ENCODE results near the gene FBXO15.

DNA sequence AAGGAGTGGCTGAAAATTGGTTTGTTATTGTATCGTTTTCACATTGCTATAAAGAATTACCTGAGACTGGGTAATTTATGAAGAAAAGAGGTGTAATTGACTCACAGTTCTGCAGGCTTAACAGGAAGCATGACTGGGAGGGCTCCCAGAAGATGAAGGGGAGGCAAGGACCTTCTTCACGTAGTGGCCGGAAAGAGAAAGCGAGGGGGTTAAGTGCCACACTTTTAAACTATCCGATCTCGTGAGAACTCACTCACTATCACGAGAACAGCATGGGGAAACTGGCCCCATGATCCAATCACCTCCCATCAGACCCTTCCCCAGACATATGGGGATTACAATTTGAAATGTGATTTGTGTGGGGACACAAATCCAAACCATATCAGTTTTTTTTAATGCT lies 81.6 kb downstream of the FBXO15 start:
- TF ChIP-seq, protein P1, sequence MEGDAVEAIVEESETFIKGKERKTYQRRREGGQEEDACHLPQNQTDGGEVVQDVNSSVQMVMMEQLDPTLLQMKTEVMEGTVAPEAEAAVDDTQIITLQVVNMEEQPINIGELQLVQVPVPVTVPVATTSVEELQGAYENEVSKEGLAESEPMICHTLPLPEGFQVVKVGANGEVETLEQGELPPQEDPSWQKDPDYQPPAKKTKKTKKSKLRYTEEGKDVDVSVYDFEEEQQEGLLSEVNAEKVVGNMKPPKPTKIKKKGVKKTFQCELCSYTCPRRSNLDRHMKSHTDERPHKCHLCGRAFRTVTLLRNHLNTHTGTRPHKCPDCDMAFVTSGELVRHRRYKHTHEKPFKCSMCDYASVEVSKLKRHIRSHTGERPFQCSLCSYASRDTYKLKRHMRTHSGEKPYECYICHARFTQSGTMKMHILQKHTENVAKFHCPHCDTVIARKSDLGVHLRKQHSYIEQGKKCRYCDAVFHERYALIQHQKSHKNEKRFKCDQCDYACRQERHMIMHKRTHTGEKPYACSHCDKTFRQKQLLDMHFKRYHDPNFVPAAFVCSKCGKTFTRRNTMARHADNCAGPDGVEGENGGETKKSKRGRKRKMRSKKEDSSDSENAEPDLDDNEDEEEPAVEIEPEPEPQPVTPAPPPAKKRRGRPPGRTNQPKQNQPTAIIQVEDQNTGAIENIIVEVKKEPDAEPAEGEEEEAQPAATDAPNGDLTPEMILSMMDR (IDR thresholded peaks at IDR 0.05; ENCODE audit: extremely low read depth in 1 of 2, insufficient read depth in 1 of 2, low read depth in 1 of 2, low read length in 2 of 2) = no peak
- TF ChIP-seq, protein P2, sequence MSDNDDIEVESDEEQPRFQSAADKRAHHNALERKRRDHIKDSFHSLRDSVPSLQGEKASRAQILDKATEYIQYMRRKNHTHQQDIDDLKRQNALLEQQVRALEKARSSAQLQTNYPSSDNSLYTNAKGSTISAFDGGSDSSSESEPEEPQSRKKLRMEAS (IDR thresholded peaks at IDR 0.05; ENCODE audit: insufficient read depth, insufficient read length) = no peak
- TF ChIP-seq JUN (IDR thresholded peaks at IDR 0.05; ENCODE audit: borderline replicate concordance, insufficient read depth, insufficient read length, low read depth) (no peak), POLR2AphosphoS5 (IDR thresholded peaks at IDR 0.05; ENCODE audit: insufficient read depth, low read depth, low read length) (no peak), EZH2 (IDR thresholded peaks at IDR 0.05; ENCODE audit: borderline replicate concordance, low read depth, low read length, severe bottlenecking) (no peak), POLR2A (IDR thresholded peaks at IDR 0.05; ENCODE audit: low read depth, low read length) (no peak), MYC (IDR thresholded peaks at IDR 0.05; ENCODE audit: low read depth, low read length) (no peak), FOS (IDR thresholded peaks at IDR 0.05; ENCODE audit: borderline replicate concordance, insufficient read depth, low read length) (no peak)
